ENCODE results near the gene HHLA2.

- TF ChIP-seq CTCF (IDR thresholded peaks at IDR 0.05) (no peak), EP300 (IDR thresholded peaks at IDR 0.05) (no peak)
Measured at GRCh38 chr3:108414007-108414406, 117.7 kb downstream of the HHLA2 start.
